A549 (cell line): ENCODE results near the gene GRIK4. TPM values are rescaled to one million over a fixed set of nuclear protein-coding genes. Genes with fewer than 3 reads are reported as not detected.

Experiments
- ATAC-seq, 2 experiments: fragments of 200-7000 bp in 1 of 2; fragments of >200 bp in 1 of 2; cut with Nextera tagmentation in 1 of 2; cut with Tn5 transposase in 1 of 2; 3 replicates each; pipeline versions ENCODE4 v1.8.0 to v1.9.1; 2018 to 2020; ENCODE audit warnings: mild to moderate bottlenecking in 1 of 2, moderate library complexity in 1 of 2
- CTCF ChIA-PET: fragments of 300-600 bp; sonication (Branson Sonifier 250); formaldehyde crosslinking; extraction: SDS; loops from one replicate; lab custom pipeline; 2021; ENCODE audit warnings: antibody characterized with exemption, inconsistent platforms; lab: Yijun Ruan, JAX
- POLR2A ChIA-PET: fragments of 350-600 bp; formaldehyde crosslinking; extraction: SDS; loops from one replicate; lab custom pipeline; 2021; ENCODE audit warnings: antibody characterized with exemption, inconsistent platforms; lab: Yijun Ruan, JAX
- DNase-seq, 2 experiments: peaks; one replicate each; pipeline versions ENCODE4 v3.0.0 to v3.0.0-alpha.2; 2011 to 2016; ENCODE audit warnings: low read depth in 1 of 2, low spot score in 1 of 2
- FAIRE-seq: peaks from 2 replicates; lab custom pipeline; 2011; peaks lifted over from hg19 to GRCh38; lab: Jason Lieb, UNC
- H3K27ac ChIP-seq, 2 experiments: fragments of >200 bp; sonication (Bioruptor Twin); formaldehyde crosslinking; 3 replicates each; pipeline ENCODE4 v1.5.1; 2016 to 2017
- H3K4me1 ChIP-seq: fragments of >200 bp; sonication (Bioruptor Twin); formaldehyde crosslinking; 3 replicates; pipeline ENCODE4 v1.6.1; 2016
- H3K4me2 ChIP-seq: fragments of >200 bp; sonication (Bioruptor Twin); formaldehyde crosslinking; 3 replicates; pipeline ENCODE4 v1.6.1; 2016
- H3K4me3 ChIP-seq: fragments of >200 bp; sonication (Bioruptor Twin); formaldehyde crosslinking; 3 replicates; pipeline ENCODE4 v1.5.1; 2016
- H3K9me3 ChIP-seq: fragments of >200 bp; sonication (Bioruptor Twin); formaldehyde crosslinking; 3 replicates; pipeline ENCODE4 v1.6.1; 2016
- CEBPB ChIP-seq, 2 experiments: fragments of >200 bp in 1 of 2; sonication (Bioruptor Twin) in 1 of 2; formaldehyde crosslinking in 1 of 2; IDR thresholded peaks; 2 replicates each; pipeline ENCODE4 v1.6.1; 2012 to 2016
- ELK1 ChIP-seq: fragments of 150-350 bp; IDR thresholded peaks from 2 replicates; pipeline ENCODE4 v1.6.1; 2014; ENCODE audit warnings: low read depth, mild to moderate bottlenecking, low read length
- EP300 ChIP-seq, 2 experiments: fragments of >200 bp; sonication (Bioruptor Twin); formaldehyde crosslinking; IDR thresholded peaks; 2 replicates in 1 of 2; 3 replicates in 1 of 2; pipeline ENCODE4 v1.6.1; 2016 to 2017
- HEYL ChIP-seq: fragments of 250-450 bp; sonication (Bioruptor Pico); IDR thresholded peaks from 2 replicates; pipeline ENCODE4 v1.8.0; 2021; ENCODE audit warnings: mild to moderate bottlenecking, moderate library complexity
- HMGXB4 ChIP-seq: fragments of 250-450 bp; sonication (Bioruptor Pico); IDR thresholded peaks from 2 replicates; pipeline ENCODE4 v1.5.0; 2021; ENCODE audit warnings: mild to moderate bottlenecking, moderate library complexity, borderline replicate concordance
- MAFK ChIP-seq: fragments of 450-650 bp; IDR thresholded peaks from 2 replicates; pipeline ENCODE4 v1.6.1; 2014; ENCODE audit not compliant: partially characterized antibody
- MAX ChIP-seq: IDR thresholded peaks from 2 replicates; pipeline ENCODE4 v1.6.1; 2012
- ZFP36 ChIP-seq: fragments of 450-650 bp; IDR thresholded peaks from 2 replicates; pipeline ENCODE4 v1.6.1; 2014; ENCODE audit warnings: borderline replicate concordance; ENCODE audit not compliant: partially characterized antibody
- ZNF302 ChIP-seq: fragments of 250-450 bp; sonication (Bioruptor Pico); IDR thresholded peaks from 2 replicates; pipeline ENCODE4 v1.9.0; 2021; ENCODE audit warnings: inconsistent platforms, mild to moderate bottlenecking, moderate library complexity
- ZSCAN20 ChIP-seq: fragments of 250-450 bp; sonication (Bioruptor Pico); IDR thresholded peaks from 2 replicates; pipeline ENCODE4 v1.8.0; 2022; ENCODE audit warnings: mild to moderate bottlenecking, moderate library complexity
- WGBS: methylation state at CpG from one replicate; pipeline ENCODE4 v1.1.6; 2017; ENCODE audit errors: missing lambda C conversion rate; 5-methylcytosine and 5-hydroxymethylcytosine counted together
- polyA plus RNA-seq, 4 experiments: library from polyadenylated mRNA; depleted of rRNA in 3 of 4; stranded (reverse); fragments of >200 nt; fragmentation: RNase III in 1 of 4; extraction: RNeasy Plus Mini Kit Qiagen cat#74134 plus additional on column Dnase treatment in 1 of 4; gene quantifications; 2 replicates in 3 of 4; 3 replicates in 1 of 4; pipeline ENCODE4 v1.2.3, GENCODE V29; 2011 to 2017
- TF ChIP-seq, protein P1 (sequence below): fragments of 250-450 bp; sonication (Bioruptor Pico); IDR thresholded peaks from 2 replicates; pipeline ENCODE4 v1.5.0; 2020; ENCODE audit warnings: low read depth, mild to moderate bottlenecking, moderate library complexity
- TF ChIP-seq, protein P2 (sequence below): fragments of 200-600 bp; sonication (generic); IDR thresholded peaks from 2 replicates; pipeline ENCODE4 v1.6.1; 2016; ENCODE audit warnings: antibody characterized with exemption, mild to moderate bottlenecking, moderate library complexity

GRIK4 gene
- polyA plus RNA-seq, 2 of the 4 experiments (the other 2 are of a cell fraction), result 0.01 TPM; not detected in 1

- Histone ChIP-seq H3K4me2 (no peak overlapping the region), H3K27ac (no peak overlapping the region), H3K4me1 (no peaks in the 10 kb centered on the region), H3K4me3 (no peak overlapping the region), H3K9me3 (no peaks in the 10 kb centered on the region)
- CTCF ChIA-PET, result interaction anchor here (1.5 kb wide), 1 partner anchor 19 kb away, joined by 5 read pairs; no protein-coding TSS in a partner anchor
- TF ChIP-seq MAX (no peak), ELK1 (no peak), ZSCAN20 (CRISPR knock-in tag) (no peak), HEYL (CRISPR knock-in tag) (no peak)
- FAIRE-seq (no peak), ATAC-seq (no peak), DNase-seq (no peak)
- POLR2A ChIA-PET, result no interaction called here
- 27% methylated on average over 1 of the region's 1 CpG for WGBS
Measured at GRCh38 chr11:120842195-120842594, 330.6 kb downstream of the GRIK4 start.

DNA sequence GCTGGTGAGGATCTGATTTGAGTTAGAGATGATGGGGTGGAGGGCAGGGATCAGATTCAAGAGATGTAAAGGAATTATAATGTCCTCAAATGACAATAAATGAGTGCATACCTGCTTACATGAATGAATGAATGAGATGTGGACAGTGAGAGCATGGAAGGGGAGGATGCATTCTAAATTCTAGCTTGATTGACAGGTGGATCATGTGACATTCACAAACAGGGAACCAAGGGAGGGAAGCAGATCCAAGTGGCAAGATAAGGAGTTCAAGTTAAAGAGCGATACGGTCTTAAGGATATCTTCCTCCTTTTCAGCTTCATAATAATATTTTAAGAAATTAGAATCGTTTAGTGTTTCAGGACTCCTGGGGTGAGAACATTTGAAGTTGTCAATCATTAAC lies 341.9 kb downstream of the GRIK4 start:
- Histone ChIP-seq H3K4me1 (no peaks in the 10 kb centered on the region), H3K4me2 (no peak overlapping the region), H3K27ac (no peak overlapping the region), H3K9me3 (no peaks in the 10 kb centered on the region), H3K4me3 (no peak overlapping the region)
- POLR2A ChIA-PET, result no interaction called here
- CTCF ChIA-PET, result no interaction called here
- no peak for FAIRE-seq
- TF ChIP-seq CEBPB (IDR thresholded peaks at IDR 0.05) (no peak), ZFP36 (no peak), EP300 (IDR thresholded peaks at IDR 0.05) (no peak), MAFK (no peak), ZNF302 (CRISPR knock-in tag) (no peak)
- ATAC-seq, result no peak
- 36% methylated on average over 3 of the region's 3 CpGs for WGBS
- DNase-seq, result no peak

DNA sequence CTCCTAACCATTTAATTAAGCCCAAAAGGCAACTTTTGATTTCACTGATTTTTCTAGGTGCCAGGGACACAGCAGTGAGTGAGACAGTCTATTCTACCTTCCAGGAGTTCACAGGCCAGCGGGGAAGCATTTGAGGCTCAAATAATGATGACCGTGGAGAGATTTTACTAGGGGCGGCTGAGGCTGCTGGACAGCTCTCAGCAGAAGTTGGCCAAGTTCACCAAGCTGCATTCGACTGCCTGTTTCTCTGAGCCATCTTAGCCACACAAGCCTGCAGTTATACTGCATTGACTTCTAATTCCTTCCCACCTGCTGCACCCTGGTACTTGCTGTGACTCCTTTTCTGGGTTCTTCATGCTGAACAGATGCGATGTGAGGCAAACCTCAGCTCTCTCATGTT lies 343.4 kb downstream of the GRIK4 start:
- no peak for ATAC-seq
- CTCF ChIA-PET, result no interaction called here

More for the DNA sequence above, 343.4 kb downstream of the GRIK4 start:
- no peaks in the 10 kb centered on the region for H3K9me3 ChIP-seq
- FAIRE-seq (no peak), DNase-seq (no peak)
- no peak overlapping the region for H3K4me3 ChIP-seq
- WGBS, result 22% methylated on average over 5 of the region's 5 CpGs
- H3K27ac ChIP-seq, result no peak overlapping the region
- no peak for TF ChIP-seq HMGXB4 (CRISPR knock-in tag)
- TF ChIP-seq, protein P1, sequence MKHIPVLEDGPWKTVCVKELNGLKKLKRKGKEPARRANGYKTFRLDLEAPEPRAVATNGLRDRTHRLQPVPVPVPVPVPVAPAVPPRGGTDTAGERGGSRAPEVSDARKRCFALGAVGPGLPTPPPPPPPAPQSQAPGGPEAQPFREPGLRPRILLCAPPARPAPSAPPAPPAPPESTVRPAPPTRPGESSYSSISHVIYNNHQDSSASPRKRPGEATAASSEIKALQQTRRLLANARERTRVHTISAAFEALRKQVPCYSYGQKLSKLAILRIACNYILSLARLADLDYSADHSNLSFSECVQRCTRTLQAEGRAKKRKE (CRISPR knock-in tag), result no peak
- TF ChIP-seq, protein P2, sequence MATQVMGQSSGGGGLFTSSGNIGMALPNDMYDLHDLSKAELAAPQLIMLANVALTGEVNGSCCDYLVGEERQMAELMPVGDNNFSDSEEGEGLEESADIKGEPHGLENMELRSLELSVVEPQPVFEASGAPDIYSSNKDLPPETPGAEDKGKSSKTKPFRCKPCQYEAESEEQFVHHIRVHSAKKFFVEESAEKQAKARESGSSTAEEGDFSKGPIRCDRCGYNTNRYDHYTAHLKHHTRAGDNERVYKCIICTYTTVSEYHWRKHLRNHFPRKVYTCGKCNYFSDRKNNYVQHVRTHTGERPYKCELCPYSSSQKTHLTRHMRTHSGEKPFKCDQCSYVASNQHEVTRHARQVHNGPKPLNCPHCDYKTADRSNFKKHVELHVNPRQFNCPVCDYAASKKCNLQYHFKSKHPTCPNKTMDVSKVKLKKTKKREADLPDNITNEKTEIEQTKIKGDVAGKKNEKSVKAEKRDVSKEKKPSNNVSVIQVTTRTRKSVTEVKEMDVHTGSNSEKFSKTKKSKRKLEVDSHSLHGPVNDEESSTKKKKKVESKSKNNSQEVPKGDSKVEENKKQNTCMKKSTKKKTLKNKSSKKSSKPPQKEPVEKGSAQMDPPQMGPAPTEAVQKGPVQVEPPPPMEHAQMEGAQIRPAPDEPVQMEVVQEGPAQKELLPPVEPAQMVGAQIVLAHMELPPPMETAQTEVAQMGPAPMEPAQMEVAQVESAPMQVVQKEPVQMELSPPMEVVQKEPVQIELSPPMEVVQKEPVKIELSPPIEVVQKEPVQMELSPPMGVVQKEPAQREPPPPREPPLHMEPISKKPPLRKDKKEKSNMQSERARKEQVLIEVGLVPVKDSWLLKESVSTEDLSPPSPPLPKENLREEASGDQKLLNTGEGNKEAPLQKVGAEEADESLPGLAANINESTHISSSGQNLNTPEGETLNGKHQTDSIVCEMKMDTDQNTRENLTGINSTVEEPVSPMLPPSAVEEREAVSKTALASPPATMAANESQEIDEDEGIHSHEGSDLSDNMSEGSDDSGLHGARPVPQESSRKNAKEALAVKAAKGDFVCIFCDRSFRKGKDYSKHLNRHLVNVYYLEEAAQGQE, result no peak
- no peak overlapping the region for H3K4me2 ChIP-seq
- POLR2A ChIA-PET, result no interaction called here
- no peaks in the 10 kb centered on the region for H3K4me1 ChIP-seq
